ENCODE data around the gene EPOP.

DNA sequence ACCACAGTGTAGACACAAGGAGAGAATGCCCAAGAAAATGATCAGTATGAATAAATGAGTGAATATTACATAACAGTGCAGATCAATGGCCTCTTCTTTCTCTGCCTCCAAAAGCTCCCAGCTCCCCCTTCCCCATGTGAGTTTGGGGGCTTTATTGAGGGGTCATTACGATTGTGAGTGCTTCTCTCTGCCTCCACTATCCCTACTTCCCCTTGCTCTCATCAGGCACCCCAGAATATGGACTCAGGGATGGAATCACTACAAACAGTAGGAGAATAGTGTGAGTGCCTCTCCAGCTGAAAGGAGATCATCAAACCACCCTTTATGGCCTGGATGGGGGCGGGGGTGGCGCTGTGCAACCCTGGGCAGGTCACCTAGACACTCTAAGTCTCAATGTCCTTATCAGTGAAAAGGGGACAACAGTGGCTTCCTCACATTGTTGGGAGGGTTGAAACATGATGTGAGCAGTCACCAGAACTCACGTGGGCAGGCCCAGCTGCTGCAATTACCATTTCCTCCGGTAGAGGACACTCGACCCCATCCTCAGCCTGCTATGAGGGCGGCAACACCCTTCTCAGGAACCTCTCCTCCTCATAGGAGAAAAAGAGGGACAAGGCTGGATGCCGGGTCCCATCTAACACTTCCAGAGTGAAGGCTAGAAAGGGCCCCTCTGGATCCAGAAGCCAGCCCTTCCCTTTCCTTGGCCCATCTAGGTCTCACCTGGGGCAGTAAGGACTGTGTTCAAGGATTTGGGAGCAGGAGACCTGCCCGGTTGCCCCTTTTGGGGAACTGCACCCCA, 2.1 kb upstream of the EPOP start:
- TF ChIP-seq, protein P1, sequence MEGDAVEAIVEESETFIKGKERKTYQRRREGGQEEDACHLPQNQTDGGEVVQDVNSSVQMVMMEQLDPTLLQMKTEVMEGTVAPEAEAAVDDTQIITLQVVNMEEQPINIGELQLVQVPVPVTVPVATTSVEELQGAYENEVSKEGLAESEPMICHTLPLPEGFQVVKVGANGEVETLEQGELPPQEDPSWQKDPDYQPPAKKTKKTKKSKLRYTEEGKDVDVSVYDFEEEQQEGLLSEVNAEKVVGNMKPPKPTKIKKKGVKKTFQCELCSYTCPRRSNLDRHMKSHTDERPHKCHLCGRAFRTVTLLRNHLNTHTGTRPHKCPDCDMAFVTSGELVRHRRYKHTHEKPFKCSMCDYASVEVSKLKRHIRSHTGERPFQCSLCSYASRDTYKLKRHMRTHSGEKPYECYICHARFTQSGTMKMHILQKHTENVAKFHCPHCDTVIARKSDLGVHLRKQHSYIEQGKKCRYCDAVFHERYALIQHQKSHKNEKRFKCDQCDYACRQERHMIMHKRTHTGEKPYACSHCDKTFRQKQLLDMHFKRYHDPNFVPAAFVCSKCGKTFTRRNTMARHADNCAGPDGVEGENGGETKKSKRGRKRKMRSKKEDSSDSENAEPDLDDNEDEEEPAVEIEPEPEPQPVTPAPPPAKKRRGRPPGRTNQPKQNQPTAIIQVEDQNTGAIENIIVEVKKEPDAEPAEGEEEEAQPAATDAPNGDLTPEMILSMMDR (conservative IDR thresholded peaks at IDR 0.05; ENCODE audit: low read length): peak; percentile 98
- TF ChIP-seq EZH2phosphoT487 (IDR thresholded peaks at IDR 0.05; ENCODE audit: borderline replicate concordance, low read depth, low read length): no peak

Data from OCI-LY7 (cell line).